ENCODE data around the gene ECD. TPM values are rescaled to one million over a fixed set of nuclear protein-coding genes. Genes with fewer than 3 reads are reported as not detected.
A peak's percentile ranks its signal among the peaks of the same experiment; 100 is the strongest.

The ECD gene
- total and polyA plus RNA-seq, 10 of the 15 experiments (the other 5 are each of a cell fraction or from before 2014, with no cell fraction given) = 27.3 to 61.6 (median 44.0) TPM

- WGBS (ENCODE audit: insufficient coverage, insufficient replicate concordance, low lambda C conversion rate, missing lambda C conversion rate) = 47% methylated on average over 4 of the region's 4 CpGs
- Histone ChIP-seq H3K36me3 (ENCODE audit: control insufficient read depth in 2 of 2, insufficient read depth in 2 of 2, low read length in 1 of 2) (no peaks in the 10 kb centered on the region; a peak in 1 of 4 replicates), H3K4me2 (ENCODE audit: control insufficient read depth, insufficient read depth) (peak overlapping the region; percentile 62), H3K79me2 (ENCODE audit: control insufficient read depth, insufficient read depth, low read length) (peaks cover 43% of the 10 kb centered on the region), H3K9ac (ENCODE audit: control insufficient read depth, insufficient read depth, low read length) (peak overlapping the region; percentile 30), H4K20me1 (ENCODE audit: control insufficient read depth, insufficient read depth) (no peaks in the 10 kb centered on the region; the same call in 1 of the 2 replicates), H3K27me3 (replicated peaks in 1 of 2; ENCODE audit: control insufficient read depth in 2 of 2, insufficient read depth in 2 of 2, low read length in 1 of 2) (no peaks in the 10 kb centered on the region), H3K27ac (ENCODE audit: control insufficient read depth, insufficient read depth) (peak overlapping the region; percentile 59), H3K4me1 (ENCODE audit: control insufficient read depth, insufficient read depth, low read length) (peaks cover 6% of the 10 kb centered on the region; the same call in 1 of the 2 replicates), H3K4me3 (peak overlapping the region; percentile 37), H3K9me3 (replicated peaks; ENCODE audit: control insufficient read depth, insufficient read depth, low read length) (no peaks in the 10 kb centered on the region), H2AFZ (ENCODE audit: control insufficient read depth, low read depth, low read length) (peak overlapping the region; percentile 74)
- intact Hi-C loops (cut with micrococcal nuclease; ENCODE audit: unreplicated experiment) (loop anchor here (2.0 kb wide), 2 partner anchors 62 to 150 kb away; partner anchors contain the start of gene DNAJC9), in situ Hi-C loops (cut with MboI) (loop anchor here (5.0 kb wide), 1 partner anchor 65 kb away; no protein-coding TSS in a partner anchor)
- CTCF ChIA-PET = interaction anchor here (0.7 to 9.6 kb wide), 9 partner anchors 10 to 278 kb away, joined by 3 to 110 read pairs (median 14); partner anchors contain the start of gene NUDT13
- RAD21 ChIA-PET (ENCODE audit: unreplicated experiment) = interaction anchor here (1.0 to 5.7 kb wide), 13 partner anchors 13 to 547 kb away, joined by 3 to 90 read pairs (median 12); partner anchors contain the start of genes DNAJC9, FAM149B1 and NUDT13
- no peak for DNase-seq (ENCODE audit: low read depth, low spot score)
- SMC1A ChIA-PET (ENCODE audit: uncharacterized antibody, unreplicated experiment) = interaction anchor here (0.7 to 7.6 kb wide), 16 partner anchors 13 to 122 kb away, joined by 3 to 114 read pairs (median 8); partner anchors contain the start of gene NUDT13
- no peak for ATAC-seq
- no peak for FAIRE-seq
- TSS peak; percentile 85 for BruUV-seq (replicated peaks)
- POLR2A ChIA-PET = interaction anchor here (0.6 to 7.0 kb wide), 14 partner anchors 10 to 316 kb away, joined by 3 to 49 read pairs (median 6); partner anchors contain the start of genes ANXA7, ECD, FAM149B1 and NUDT13
- TF ChIP-seq SKIL (IDR thresholded peaks at IDR 0.05; ENCODE audit: low read depth, poor library complexity, severe bottlenecking) (peak; percentile 32), ZBTB40 (IDR thresholded peaks at IDR 0.05; ENCODE audit: borderline replicate concordance) (peak; percentile 70), RELA (IDR thresholded peaks at IDR 0.05; ENCODE audit: borderline replicate concordance, partially characterized antibody) (peak; percentile 19), MLLT1 (IDR thresholded peaks at IDR 0.05) (peak; percentile 96), BCL3 (IDR thresholded peaks at IDR 0.05; ENCODE audit: borderline replicate concordance, insufficient read depth, low read depth, low read length, poor library complexity, severe bottlenecking) (no peak), CEBPB (IDR thresholded peaks at IDR 0.05; ENCODE audit: borderline replicate concordance in 1 of 2, low read depth in 2 of 2, low read length in 2 of 2) (no peak), ZNF217 (IDR thresholded peaks at IDR 0.05) (0 out of 2 replicates have a peak, but pooled peaks have one; percentile 48), ZBTB4 (CRISPR knock-in tag; IDR thresholded peaks at IDR 0.05) (peak; percentile 55; the same call in 1 of the 2 replicates)
Observed at GRCh38 chr10:73097305-73097670, 70.5 kb downstream of the ECD start.
